Fibroblast of mammary gland (primary cell): ENCODE results near the gene RAD9A.
"Not testable (repeated sequence)": the region's sequence is repeated elsewhere in the genome, so short reads cannot be mapped to it uniquely, and the experiment has no call there.

Experiments used
- DNase-seq: peaks from one replicate; pipeline ENCODE4 v3.0.0-alpha.2; 2010; ENCODE audit warnings: low read depth
- H3K4me3 ChIP-seq: 2 replicates; pipeline ENCODE4 v1.5.1; 2011; ENCODE audit warnings: low read depth, mild to moderate bottlenecking, low read length, moderate library complexity; ENCODE audit not compliant: control insufficient read depth
- TF ChIP-seq, protein P1 (sequence below): conservative IDR thresholded peaks from 2 replicates; pipeline ENCODE4 v1.5.1; 2011; ENCODE audit warnings: low read depth, low read length, inconsistent platforms; ENCODE audit not compliant: control insufficient read depth, insufficient read depth

The RAD9A gene

GRCh38 chr11:67421430-67422031 lies 29.7 kb downstream of the RAD9A start:
- DNase-seq = no peak
- no peak overlapping the region for H3K4me3 ChIP-seq
- TF ChIP-seq, protein P1, sequence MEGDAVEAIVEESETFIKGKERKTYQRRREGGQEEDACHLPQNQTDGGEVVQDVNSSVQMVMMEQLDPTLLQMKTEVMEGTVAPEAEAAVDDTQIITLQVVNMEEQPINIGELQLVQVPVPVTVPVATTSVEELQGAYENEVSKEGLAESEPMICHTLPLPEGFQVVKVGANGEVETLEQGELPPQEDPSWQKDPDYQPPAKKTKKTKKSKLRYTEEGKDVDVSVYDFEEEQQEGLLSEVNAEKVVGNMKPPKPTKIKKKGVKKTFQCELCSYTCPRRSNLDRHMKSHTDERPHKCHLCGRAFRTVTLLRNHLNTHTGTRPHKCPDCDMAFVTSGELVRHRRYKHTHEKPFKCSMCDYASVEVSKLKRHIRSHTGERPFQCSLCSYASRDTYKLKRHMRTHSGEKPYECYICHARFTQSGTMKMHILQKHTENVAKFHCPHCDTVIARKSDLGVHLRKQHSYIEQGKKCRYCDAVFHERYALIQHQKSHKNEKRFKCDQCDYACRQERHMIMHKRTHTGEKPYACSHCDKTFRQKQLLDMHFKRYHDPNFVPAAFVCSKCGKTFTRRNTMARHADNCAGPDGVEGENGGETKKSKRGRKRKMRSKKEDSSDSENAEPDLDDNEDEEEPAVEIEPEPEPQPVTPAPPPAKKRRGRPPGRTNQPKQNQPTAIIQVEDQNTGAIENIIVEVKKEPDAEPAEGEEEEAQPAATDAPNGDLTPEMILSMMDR = no peak

DNA sequence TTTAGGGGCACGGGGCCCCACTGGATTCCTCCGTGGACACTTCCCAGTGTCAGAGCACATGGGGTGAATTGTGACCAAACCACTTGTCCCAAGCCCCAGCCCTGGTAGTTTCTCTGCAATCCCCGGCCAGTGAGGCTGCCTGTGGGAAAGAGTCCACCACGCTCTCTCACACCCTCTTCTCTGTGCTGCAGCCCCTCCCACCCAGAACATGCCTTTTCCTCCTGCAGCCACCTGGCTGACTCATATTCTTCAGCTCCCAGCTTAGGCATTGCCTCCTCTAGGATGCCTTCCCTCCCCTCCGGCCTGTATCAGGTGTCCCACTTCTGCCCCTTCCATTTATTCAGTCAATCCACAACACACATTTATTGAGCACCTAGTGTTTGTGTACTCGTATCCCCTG lies 31.1 kb downstream of the RAD9A start:
- H3K4me3 ChIP-seq = no peak overlapping the region
- DNase-seq = no peak
- TF ChIP-seq, protein P1 = no peak

- H3K4me3 ChIP-seq = no peak overlapping the region
- TF ChIP-seq, protein P1 = no peak
- DNase-seq = no peak
Observed at GRCh38 chr11:67423466-67423865, 31.7 kb downstream of the RAD9A start.

- no peak overlapping the region for H3K4me3 ChIP-seq
- TF ChIP-seq, protein P1 = no peak
- no peak for DNase-seq
Observed at GRCh38 chr11:67423891-67424613, 32.3 kb downstream of the RAD9A start.

DNA sequence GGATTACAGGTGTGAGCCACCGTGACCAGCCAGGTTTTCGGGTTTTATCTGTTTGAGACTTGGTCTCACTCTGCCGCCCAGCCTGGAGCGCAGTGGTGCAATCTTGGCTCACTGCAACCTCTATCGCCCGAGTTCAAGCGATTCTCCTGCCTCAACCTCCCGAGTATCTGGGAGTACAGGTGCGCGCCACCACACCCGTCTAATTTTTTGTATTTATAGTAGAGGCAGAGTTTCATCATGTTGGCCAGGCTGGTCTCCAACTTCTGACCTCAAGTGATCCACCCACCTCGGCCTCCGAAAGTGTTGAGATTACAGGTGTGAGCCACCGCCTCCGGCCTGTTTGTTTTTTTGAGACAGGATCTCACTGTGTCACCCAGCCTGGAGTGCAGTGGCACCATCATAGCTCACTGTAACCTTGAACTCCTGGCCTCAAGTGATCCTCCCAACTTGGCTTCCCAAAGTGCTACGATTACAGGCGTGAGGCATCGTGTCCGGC lies 35.6 kb downstream of the RAD9A start:
- not testable (repeated sequence) for DNase-seq
- H3K4me3 ChIP-seq = peak overlapping the region; percentile 99

DNA sequence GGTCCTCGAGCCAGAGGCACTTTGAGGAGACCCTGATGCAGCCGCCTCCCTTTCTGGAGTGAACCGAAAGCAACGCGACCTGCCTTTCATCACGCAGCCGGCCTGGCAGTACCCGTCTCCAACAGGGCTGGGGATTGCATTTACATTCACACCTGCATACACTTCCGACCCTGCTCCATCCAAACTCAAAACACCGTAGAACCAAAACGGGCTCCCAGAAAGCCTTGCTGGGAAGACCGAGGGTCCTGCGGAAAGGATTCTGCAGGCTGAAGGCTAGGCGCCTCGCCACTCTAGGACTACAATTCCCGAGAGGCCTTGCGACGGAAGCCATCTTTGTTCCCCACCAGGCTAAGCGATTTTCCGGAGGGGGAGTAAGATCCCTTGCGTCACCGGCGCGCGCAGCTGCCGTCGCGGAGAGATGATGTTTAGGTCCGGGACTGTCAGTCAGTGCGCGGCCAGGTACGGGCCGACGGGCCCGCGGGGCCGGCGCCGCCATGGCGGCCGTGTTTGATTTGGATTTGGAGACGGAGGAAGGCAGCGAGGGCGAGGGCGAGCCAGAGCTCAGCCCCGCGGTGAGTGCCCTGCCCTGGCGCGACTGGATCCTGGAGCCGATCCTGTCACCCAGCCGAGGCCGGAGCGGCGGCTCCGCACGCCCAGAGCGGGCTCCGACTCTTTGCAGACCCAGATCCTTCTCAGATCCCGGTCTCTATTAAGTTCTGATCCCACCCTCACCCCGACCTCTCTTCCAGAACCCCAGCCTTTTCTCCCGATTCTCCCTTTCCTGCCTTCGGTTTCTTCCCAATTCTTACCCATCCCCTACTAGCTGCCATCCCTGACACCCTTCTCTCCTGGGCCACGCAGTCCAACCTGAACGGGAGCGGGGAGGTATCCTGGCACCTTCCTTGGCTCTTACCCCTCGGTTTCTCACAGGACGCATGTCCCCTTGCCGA lies 36.5 kb downstream of the RAD9A start, which contains the start of gene RPS6KB2:
Gene RPS6KB2 (plus strand): TSS at position 443 of the 950 bp plus-strand sequence. CDS start 52 bp downstream, at position 495.
- DNase-seq = peak; percentile 96
- TF ChIP-seq, protein P1 = no peak
- H3K4me3 ChIP-seq = peak within 1 kb of the TSS; percentile 99
